HG02981 (cell line): ENCODE data around the gene CADPS2.

Experiments
- ATAC-seq: cut with Tn5 transposase; IDR thresholded peaks from one replicate; pipeline ENCODE4 v1.9.1; 2021; ENCODE audit warnings: mild to moderate bottlenecking, moderate library complexity; ENCODE audit not compliant: unreplicated experiment

Gene CADPS2

GRCh38 chr7:122886357-122887081, at the start of gene CADPS2:
CADPS2 (minus strand) TSS chr7:122886460; CDS start chr7:122886337, 123 bp downstream.
- peak; percentile 62 for ATAC-seq

GRCh38 chr7:122935620-122936019, 49.4 kb upstream of the CADPS2 start:
- no peak for ATAC-seq

- ATAC-seq, result no peak
Observed at GRCh38 chr7:122919643-122920181, 33.5 kb upstream of the CADPS2 start.

GRCh38 chr7:122914812-122915211, 28.6 kb upstream of the CADPS2 start:
- ATAC-seq, result no peak

GRCh38 chr7:122913608-122914007, 27.3 kb upstream of the CADPS2 start:
- no peak for ATAC-seq

- ATAC-seq, result peak; percentile 82
Observed at GRCh38 chr7:122902751-122903495, 16.7 kb upstream of the CADPS2 start.

- ATAC-seq, result no peak
Observed at GRCh38 chr7:122901250-122901649, 15.0 kb upstream of the CADPS2 start.

- ATAC-seq, result no peak
Observed at GRCh38 chr7:122896509-122896908, 10.2 kb upstream of the CADPS2 start.

GRCh38 chr7:122893486-122893885, 7.2 kb upstream of the CADPS2 start:
- ATAC-seq, result no peak

GRCh38 chr7:122889116-122889515, 2.9 kb upstream of the CADPS2 start:
- ATAC-seq, result no peak

- ATAC-seq, result no peak
Observed at GRCh38 chr7:122887848-122888247, 1.6 kb upstream of the CADPS2 start.

- ATAC-seq, result no peak
Observed at GRCh38 chr7:122887198-122887597, 938 bp upstream of the CADPS2 start.

GRCh38 chr7:122885583-122886356, 490 bp downstream of the CADPS2 start:
- peak; percentile 34 for ATAC-seq

GRCh38 chr7:122884186-122884585, 2.1 kb downstream of the CADPS2 start:
- ATAC-seq, result no peak

- no peak for ATAC-seq
Observed at GRCh38 chr7:122883049-122883680, 3.1 kb downstream of the CADPS2 start.

- ATAC-seq, result no peak
Observed at GRCh38 chr7:122881324-122881723, 4.9 kb downstream of the CADPS2 start.

GRCh38 chr7:122869260-122869659, 17.0 kb downstream of the CADPS2 start:
- no peak for ATAC-seq

- no peak for ATAC-seq
Observed at GRCh38 chr7:122867471-122867980, 18.7 kb downstream of the CADPS2 start.

GRCh38 chr7:122864838-122865237, 21.4 kb downstream of the CADPS2 start:
- ATAC-seq, result no peak

GRCh38 chr7:122864016-122864415, 22.2 kb downstream of the CADPS2 start:
- no peak for ATAC-seq

- ATAC-seq, result no peak
Observed at GRCh38 chr7:122858320-122858719, 27.9 kb downstream of the CADPS2 start.
